Middle frontal gyrus (tissue), 1 donor: Measurements from ENCODE around the gene SGPP1.
"Not testable (repeated sequence)": the region's sequence is repeated elsewhere in the genome, so short reads cannot be mapped to it uniquely, and the experiment has no call there.

Experiments
- DNase-seq: peaks from one replicate; pipeline ENCODE4 v3.0.0-alpha.2; 2015; ENCODE audit warnings: low spot score; ENCODE audit errors: extremely low spot score

SGPP1 gene, protein sequence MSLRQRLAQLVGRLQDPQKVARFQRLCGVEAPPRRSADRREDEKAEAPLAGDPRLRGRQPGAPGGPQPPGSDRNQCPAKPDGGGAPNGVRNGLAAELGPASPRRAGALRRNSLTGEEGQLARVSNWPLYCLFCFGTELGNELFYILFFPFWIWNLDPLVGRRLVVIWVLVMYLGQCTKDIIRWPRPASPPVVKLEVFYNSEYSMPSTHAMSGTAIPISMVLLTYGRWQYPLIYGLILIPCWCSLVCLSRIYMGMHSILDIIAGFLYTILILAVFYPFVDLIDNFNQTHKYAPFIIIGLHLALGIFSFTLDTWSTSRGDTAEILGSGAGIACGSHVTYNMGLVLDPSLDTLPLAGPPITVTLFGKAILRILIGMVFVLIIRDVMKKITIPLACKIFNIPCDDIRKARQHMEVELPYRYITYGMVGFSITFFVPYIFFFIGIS

DNA sequence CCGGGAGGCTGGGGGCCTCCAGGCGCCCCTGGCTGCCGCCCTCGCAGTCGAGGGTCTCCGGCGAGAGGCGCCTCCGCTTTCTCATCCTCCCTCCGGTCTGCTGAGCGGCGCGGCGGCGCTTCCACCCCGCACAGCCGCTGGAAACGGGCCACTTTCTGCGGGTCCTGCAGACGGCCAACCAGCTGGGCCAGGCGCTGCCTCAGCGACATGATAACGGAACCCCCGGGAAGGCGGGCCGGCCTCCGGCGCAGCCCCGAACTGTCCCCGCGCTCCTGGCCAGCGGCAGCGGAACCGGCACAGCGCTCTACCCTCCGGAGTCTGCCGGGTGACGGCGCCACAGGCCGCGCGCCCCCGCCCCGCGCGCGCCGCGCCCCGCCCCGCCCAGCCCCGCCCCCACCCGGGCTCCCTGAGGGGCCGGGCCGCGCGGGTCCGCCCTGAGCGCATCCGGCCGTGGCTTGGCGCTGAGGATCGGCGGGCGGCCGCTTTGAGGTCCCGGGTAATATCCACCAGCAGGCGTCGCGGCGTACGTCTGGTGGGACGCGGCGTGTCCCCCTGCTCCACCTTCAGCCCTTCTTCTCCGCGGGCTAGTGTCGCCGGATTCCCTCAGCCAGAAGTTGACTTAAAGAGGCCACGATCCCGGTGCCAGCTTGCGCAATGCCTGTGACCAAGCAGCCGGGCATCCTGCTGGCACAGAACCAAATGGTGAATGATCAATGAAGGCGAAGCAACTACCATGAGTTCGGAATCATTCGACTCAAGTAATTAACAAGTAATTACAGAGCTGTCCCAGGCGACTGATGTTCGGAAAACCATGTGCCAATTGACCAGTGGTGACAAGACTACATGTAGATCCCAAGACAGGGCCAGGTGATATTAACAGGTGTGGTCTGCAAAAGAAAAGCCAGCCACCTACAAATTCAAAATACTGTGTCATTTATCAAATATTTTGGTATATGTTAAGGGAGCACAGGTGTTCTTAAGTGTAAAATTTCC, at the start of gene SGPP1:
SGPP1 (minus strand) TSS at position 330 of the 993 bp plus-strand sequence; CDS start at position 209, 121 bp downstream.
- peak; percentile 25 for DNase-seq

DNA sequence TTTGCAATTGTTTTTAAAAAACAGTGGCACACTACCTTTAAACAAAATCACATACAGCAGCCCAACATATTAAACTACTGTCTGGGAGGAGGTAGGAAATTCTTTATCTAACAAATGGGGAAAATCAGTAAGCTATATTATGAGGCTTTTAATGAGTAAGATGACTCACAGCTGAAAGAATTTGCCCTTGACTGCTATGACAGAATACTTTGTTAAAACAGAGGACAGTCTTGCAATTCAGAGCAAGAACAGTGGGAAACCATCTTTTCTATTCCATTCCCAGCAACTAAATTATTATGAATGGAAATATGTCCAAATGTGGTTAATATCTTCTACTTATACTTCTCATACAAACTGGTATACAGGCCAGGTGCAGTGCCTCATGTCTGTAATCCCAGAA, 49.2 kb upstream of the SGPP1 start:
- DNase-seq = no peak

DNA sequence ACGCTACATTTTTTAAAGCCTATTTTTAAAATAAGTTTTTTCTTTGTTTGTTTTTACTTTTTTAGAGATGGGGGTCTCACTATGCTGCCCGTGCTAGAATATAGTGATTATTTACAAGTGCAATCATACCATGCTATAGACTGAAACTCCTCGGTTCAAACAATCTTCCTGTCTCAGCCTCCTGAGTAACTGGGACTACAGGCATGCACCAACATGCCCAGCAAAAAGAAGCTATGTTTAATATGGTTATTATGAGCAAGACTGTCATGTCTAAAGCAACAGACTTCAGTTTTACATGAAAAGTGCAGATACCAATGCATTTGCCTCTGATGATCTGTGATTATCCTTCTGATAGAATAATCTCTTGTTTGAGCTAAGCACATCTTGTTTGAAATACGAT, 45.6 kb upstream of the SGPP1 start:
- no peak for DNase-seq

DNA sequence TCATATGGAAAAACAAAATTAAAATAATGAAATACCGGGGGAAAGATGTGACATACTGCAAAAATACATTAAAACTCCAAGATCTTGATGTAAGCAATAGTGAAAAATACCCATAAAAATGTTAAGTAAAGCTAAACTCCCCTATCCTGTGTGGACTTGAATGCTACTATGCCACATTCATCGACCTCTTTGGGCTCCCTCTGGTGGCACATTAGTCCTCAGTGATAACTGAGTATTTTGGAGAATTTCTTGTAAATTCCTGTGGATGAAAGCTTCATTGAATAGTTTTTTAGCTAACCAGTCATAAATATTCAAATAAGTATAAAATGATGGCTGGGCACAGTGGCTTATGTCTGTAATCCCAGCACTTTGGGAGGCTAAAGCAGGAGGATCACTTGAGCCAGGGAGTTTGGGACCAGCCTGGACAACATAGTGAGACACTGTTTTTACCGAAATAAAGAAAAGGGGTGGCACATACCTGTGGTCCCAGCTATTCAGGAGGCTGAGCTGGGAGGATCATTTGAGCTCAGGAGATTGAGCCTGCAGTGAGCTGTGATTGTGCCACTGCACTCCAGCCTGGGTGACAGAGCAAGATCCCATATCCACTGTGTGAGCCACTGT, 42.4 kb upstream of the SGPP1 start:
- peak; percentile 20 for DNase-seq

DNA sequence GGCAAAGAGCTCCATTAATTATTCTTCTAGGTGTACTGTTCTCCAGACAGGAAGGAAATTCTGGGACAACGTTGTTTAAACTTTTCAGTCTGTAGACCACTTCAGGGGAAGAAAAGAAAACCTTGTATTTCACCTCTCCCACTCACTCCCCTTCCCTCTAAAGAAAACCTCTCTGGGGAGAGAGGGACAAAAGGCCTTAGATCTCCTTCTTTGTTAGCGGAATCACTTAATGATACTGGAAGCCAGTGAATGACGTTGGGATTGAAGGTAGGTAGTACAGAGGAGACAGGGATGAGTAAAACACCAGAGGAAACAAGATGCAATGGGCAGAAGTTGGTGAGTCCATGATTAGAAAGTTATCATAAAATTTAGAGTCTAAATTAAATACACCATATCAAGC, 38.7 kb upstream of the SGPP1 start:
- DNase-seq = no peak

DNA sequence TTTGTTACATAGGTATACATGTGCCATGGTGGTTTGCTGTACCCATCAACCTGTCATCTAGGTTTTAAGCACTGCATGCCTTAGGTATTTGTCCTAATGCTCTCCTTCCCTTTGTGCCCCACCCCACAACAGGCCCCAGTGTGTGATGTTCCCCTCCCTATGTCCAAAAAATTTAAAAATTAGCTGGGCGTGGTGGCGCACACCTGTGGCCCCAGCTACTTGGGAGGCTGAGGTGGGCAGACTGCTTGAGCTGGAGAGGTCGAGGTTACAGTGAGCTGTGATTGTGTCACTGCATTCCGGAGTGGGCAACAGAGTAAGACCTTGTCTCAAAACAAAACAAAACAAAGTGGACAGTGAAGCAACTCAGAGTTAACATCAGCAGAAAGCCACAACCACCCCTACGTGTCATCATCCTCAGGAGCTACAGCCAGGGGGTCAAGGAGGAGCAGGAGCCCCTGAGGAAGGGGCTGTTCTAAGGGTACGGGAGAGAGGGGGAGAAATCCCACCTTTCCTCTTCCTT, 36.8 kb upstream of the SGPP1 start:
- no peak for DNase-seq

DNA sequence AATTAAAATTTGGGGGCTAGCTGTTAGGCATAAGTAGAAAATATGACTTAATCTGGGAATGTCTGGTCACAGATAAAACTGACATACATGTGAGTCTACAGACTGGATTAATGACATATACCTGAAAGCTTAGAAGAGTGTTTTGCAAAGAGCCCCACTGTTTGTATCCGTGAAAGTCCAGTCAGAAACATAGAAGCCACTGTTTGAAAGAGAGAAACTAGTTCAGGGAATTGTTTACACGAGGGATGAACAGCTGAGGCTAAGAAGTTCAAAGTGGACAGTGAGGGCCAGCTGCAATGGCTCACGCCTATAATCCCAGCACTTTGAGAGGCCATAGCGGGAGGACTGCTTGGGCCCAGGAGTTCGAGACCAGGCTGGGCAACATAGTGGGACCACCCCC, 36.2 kb upstream of the SGPP1 start:
- no peak for DNase-seq

DNA sequence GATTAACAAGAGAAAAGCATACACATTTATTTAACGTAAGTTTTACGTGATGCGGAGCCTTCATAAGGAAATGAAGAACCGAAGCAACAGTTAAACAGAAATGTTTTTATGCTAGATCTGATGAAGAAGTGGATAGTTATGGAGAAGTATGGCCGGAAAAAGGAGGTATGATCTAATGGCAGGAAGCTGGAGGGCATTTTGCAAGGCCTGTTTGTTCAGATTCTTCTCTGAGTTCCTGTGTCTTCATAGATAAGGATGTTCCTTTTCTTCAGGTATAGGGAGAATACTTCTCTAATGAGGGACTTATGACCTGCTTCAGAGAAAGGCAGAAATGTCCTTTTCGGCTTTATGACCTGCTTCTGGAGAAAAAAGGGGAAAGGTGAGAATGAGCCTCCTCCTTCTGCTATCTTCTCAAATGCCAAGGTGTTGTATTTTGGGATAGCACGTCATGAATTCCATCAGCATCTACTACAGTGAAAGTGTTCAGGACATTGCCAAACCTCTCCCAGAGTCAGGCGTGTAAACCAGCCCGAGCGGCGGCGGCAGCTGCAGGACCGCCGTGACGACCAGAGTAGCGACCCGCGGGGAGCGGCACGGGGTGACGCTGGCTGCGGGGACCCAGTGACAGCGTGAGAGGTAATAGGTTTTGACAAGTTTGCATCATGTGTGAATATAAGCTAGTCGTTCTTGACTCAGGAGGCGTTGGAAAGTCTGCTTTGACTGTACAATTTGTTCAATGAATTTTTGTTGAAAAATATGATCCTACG, 33.7 kb upstream of the SGPP1 start:
- DNase-seq = no peak

DNA sequence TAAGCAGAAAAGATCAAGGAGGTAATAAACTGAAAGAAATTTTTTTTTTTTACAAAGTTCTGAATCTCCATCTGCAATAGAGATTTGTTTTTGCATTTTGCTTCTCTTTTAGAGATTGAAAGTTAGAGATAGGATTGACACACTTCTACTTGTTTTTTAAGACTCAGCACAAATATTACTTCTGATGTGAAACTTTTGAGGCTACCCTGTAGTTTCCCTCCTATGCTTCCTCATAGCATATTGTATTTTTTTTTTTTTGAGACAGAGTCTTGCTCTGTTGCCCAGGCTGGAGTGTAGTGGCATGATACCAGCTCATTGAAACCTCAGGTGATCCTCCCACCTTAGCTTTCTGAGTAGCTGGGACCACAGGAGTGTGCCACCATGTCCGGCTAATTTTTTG, 32.1 kb upstream of the SGPP1 start:
- no peak for DNase-seq

DNA sequence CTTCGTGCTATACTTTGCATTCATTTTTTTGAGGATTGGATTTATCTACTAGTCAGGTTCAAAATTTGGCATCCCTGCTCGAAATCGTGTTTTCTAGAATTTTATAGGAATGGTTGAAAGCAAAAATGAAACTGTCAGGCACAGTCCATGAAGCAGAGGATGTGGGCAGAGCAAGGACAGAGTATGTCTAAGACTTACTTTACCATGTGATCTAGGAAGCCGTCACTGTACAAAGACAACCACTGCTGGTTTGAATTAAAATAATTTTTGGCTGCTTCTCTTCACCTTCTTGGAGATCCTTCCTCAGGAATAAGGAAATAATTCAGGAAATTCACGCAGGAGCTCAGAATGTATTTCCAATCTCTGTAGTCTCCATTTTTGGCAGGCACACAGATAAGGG, 31.6 kb upstream of the SGPP1 start:
- DNase-seq = no peak

DNA sequence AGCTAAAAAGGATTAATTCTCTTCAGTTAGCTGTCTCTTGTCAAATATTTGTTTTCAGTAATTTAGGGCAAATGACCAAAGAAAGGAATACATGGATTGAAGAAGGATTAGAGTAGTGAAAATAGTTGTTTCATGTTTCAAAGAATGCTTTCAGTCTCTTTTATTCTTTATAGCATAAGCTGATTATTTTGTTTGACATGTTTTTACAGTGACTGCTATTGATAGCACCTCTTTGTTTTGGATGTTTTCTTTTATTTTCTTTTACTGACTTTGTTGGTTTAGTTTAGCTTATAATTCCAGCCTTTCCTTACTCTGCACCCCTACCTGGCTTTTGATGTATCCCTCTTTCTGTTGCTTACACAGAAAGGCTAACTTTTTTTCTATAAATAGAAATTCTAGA, 29.3 kb upstream of the SGPP1 start:
- DNase-seq = no peak

DNA sequence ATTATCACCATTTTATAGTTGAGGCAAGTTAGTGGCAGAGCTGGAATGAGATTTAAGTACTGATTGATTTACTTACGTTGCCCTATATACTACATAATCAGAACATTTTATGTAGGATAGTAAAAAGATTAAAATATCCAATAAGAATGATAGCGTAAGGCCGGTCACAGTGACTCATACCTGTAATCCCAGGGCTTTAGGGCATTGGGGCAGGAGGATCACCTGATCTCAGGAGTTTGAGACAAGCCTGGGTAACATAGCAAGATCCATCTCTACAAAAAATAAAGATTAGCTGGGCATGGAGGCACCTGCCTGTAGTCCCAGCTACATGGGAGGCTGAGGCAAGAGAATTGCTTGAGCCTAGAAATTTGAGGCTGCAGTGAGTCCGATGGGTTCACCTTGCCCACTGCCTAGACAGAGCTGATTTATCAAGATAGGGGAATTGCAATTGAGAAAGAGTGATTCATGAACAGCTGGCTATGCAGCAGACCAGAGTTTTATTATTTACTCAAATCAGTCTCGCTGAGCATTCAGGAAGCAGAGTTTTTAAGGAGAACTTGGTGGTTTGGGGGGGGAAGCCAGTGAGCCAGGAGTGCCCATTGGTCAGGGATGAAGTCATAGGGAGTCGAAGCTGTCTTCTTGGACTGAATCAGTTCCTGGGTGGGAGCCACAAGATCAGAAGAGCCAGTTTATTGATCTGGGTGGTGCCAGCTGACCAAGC, 24.7 kb upstream of the SGPP1 start:
- DNase-seq = no peak

DNA sequence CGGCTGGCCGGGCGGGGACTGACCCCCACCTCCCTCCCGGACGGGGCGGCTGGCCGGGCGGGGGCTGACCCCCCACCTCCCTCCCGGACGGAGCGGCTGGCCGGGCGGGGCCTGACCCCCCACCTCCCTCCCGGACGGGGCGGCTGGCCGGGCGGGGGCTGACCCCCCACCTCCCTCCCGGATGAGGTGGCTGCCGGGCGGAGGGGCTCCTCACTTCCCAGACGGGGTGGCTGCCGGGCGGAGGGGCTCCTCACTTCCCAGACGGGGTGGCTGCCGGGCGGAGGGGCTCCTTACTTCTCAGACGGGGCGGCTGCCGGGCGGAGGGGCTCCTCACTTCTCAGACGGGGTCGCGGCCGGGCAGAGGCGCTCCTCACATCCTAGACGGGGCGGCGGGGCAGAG, 23.2 kb upstream of the SGPP1 start:
- DNase-seq = not testable (repeated sequence)

DNA sequence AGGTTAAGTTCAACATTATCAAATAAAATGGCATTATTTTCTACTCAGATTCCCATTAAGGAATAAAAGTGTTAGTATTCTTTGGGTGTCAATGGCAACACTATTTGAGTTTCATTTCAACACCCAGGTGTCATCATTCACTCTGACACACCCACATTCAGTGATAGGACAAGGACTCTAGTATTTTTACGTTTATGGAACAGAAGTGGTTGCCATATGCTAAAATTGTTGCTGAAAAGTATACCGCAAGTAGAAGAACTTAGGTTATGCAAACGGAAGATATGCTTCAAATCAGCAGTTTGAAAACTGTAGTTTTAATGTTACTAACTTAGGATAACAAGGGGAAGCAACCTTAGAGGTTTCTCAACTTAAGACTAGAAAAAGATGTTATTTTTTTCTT, 20.0 kb upstream of the SGPP1 start:
- no peak for DNase-seq

DNA sequence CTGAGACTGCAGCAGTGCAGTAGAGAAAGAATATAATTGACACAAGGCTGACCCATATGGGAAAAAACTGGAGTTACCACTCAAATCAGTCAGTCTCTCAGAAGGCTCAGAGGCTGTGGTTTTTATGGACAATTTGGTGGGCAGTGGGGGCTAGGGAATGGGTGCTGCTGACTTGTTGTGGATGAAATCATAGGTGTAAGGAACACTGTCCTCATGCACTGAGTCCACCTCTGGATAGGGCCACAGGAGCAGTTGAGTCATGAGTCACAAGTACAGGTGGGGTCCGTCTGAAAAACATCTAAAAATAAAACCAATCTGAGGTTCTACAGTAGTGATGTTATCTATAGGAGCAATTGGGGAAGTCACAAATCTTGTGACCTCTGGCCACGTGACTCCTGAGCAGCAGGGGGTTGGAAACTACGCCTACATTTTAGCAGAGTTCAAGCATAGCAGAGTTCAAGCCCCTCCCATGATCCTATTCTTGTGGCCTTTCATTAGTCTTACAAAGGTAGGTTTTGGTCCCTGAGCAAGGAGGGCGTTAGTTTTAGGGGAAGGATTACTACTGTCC, 18.1 kb upstream of the SGPP1 start:
- no peak for DNase-seq

DNA sequence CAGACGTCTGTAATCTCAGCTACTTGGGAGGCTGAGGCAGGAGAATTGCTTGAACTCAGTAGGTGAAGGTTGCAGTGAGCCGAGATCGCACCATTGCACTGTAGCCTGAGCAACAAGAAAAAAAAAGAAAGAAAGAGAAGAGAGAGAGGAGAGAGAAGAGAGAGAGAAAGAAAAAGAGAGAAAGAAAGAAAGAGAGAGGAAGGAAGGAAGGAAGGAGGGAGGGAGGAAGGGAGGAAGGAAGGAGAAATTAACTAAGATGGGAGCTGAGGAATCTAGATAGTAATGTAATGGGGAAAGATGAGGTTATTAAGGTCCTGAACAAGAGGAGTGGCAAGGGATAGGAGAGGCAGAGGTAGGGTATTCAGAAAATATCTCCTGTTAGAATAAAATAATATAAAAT, 17.4 kb upstream of the SGPP1 start:
- DNase-seq = no peak

DNA sequence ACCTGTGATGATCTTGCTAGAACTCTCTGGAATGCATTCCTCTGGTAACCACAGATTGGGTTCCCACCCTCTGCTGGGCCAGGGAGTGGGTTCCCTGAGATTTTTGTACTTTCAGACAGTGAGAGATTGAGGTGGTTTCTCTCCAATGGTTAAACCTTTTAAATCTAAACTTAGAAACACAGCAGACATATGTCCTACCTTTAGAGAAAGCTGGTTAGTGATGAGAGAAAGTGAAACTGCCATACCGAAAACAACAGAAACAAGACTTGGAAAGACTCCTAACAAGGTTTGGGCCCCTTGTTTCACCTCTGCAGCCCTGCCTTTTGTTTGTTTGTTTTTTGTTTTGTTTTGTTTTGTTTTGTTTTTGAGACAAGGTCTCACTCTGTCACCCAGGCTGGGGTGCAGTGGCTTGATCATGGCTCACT, 9.7 kb upstream of the SGPP1 start:
- no peak for DNase-seq

DNA sequence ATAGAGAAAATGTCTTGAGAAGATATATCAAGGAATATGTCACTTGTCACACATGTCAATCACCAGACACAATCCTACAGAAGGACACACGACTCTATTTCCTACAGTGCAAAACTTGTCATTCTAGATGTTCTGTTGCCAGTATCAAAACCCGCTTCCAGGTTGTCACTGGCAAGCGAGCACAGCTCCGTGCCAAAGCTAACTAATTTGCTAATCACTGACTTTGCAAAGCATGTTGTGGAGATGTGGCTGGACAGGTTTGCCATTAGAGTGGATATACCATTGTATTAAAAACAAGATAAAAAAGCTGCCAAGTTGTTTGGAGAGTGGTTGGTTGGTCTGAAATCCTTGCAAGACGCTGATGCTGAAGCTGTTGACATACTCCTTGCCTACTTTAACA, 7.9 kb upstream of the SGPP1 start:
- no peak for DNase-seq

DNA sequence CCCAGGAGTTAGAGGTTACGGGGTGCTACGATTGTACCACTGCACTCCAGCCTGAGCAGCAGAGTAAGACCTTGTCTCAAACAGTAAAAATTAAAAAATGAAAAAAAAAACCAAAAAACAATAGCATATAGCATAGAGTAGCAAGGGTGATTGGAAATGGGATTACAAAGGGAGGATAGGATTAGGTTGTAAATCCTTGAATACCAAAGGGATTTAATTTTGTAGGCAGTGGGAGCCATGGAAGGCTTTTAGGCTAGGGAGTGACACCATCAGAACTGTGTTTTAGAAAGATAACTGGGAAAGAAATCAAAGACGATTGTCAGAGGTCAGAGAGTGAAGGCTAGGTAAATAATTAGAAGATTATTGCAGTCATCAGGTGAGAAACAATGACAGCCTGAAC, 2.8 kb upstream of the SGPP1 start:
- DNase-seq = no peak

DNA sequence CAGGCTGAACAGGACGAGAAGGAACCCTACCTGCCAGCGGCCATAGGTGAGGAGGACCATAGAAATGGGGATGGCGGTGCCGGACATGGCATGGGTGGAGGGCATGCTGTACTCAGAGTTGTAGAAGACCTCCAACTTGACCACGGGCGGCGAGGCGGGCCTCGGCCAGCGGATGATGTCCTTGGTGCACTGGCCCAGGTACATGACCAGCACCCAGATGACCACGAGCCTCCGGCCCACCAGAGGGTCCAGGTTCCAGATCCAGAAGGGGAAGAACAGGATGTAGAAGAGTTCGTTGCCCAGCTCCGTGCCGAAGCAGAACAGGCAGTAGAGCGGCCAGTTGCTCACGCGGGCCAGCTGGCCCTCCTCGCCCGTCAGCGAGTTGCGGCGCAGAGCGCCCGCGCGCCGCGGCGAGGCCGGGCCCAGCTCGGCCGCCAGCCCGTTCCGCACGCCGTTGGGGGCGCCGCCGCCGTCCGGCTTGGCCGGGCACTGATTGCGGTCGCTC, 582 bp downstream of the SGPP1 start:
- no peak for DNase-seq
